DND-41 (cell line): ENCODE results near the gene LRIG3.

ENCODE experiments used
- EZH2 ChIP-seq: IDR thresholded peaks from 3 replicates; pipeline ENCODE4 v1.6.1; 2012; ENCODE audit warnings: borderline replicate concordance, low read depth, mild to moderate bottlenecking, moderate library complexity, low read length, inconsistent platforms; ENCODE audit not compliant: severe bottlenecking
- TF ChIP-seq, protein P1 (sequence below): IDR thresholded peaks from 2 replicates; pipeline ENCODE4 v1.5.1; 2012; ENCODE audit warnings: borderline replicate concordance, low read length, moderate library complexity, mild to moderate bottlenecking; ENCODE audit not compliant: poor library complexity, severe bottlenecking; ENCODE audit errors: extremely low read depth

DNA sequence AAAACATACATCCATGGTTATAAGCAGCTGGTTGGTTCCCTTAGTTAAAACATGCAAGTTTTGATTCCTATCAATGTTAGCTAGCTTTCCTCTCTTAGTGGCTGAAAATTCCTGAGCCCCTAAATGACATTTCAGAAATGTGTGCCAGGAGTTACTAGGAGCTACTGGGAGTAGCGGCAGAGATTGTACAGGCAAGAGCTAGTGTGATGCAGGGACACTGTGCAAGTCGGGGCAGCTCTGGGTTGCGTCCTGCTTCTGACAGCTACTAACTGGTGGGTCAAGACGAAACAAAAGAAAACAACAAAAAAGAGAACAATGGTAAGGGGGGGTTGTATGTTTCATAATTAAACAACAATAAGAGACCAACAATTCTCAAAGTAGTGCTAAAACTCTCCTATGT lies 35.4 kb downstream of the LRIG3 start:
- TF ChIP-seq, protein P1, sequence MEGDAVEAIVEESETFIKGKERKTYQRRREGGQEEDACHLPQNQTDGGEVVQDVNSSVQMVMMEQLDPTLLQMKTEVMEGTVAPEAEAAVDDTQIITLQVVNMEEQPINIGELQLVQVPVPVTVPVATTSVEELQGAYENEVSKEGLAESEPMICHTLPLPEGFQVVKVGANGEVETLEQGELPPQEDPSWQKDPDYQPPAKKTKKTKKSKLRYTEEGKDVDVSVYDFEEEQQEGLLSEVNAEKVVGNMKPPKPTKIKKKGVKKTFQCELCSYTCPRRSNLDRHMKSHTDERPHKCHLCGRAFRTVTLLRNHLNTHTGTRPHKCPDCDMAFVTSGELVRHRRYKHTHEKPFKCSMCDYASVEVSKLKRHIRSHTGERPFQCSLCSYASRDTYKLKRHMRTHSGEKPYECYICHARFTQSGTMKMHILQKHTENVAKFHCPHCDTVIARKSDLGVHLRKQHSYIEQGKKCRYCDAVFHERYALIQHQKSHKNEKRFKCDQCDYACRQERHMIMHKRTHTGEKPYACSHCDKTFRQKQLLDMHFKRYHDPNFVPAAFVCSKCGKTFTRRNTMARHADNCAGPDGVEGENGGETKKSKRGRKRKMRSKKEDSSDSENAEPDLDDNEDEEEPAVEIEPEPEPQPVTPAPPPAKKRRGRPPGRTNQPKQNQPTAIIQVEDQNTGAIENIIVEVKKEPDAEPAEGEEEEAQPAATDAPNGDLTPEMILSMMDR: no peak
- no peak for TF ChIP-seq EZH2
